ENCODE results near the gene PPP3R2. TPM values are rescaled to one million over a fixed set of nuclear protein-coding genes. Genes with fewer than 3 reads are reported as not detected.

Gene PPP3R2
- total RNA-seq, 1 experiment from 2014 or later, result not detected

GRCh38 chr9:101632611-101633010 is 37.8 kb upstream of the PPP3R2 start (continued):
- TF ChIP-seq HMGXB4 (CRISPR knock-in tag; IDR thresholded peaks at IDR 0.05) (no peak), MYBL2 (CRISPR knock-in tag; IDR thresholded peaks at IDR 0.05) (no peak), USF1 (CRISPR knock-in tag; IDR thresholded peaks at IDR 0.05) (no peak), E2F5 (CRISPR knock-in tag; IDR thresholded peaks at IDR 0.05) (no peak), ZBTB21 (CRISPR knock-in tag; IDR thresholded peaks at IDR 0.05; ENCODE audit: borderline replicate concordance) (no peak), ETV6 (CRISPR knock-in tag; IDR thresholded peaks at IDR 0.05) (no peak), GRHL2 (CRISPR knock-in tag; IDR thresholded peaks at IDR 0.05; ENCODE audit: insufficient replicate concordance, severe bottlenecking) (no peak), FOXP1 (CRISPR knock-in tag; IDR thresholded peaks at IDR 0.05; ENCODE audit: borderline replicate concordance) (no peak), HMGA2 (CRISPR knock-in tag; IDR thresholded peaks at IDR 0.05) (no peak)
- TF ChIP-seq, protein P1, sequence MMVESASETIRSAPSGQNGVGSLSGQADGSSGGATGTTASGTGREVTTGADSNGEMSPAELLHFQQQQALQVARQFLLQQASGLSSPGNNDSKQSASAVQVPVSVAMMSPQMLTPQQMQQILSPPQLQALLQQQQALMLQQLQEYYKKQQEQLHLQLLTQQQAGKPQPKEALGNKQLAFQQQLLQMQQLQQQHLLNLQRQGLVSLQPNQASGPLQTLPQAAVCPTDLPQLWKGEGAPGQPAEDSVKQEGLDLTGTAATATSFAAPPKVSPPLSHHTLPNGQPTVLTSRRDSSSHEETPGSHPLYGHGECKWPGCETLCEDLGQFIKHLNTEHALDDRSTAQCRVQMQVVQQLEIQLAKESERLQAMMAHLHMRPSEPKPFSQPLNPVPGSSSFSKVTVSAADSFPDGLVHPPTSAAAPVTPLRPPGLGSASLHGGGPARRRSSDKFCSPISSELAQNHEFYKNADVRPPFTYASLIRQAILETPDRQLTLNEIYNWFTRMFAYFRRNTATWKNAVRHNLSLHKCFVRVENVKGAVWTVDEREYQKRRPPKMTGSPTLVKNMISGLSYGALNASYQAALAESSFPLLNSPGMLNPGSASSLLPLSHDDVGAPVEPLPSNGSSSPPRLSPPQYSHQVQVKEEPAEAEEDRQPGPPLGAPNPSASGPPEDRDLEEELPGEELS (CRISPR knock-in tag; IDR thresholded peaks at IDR 0.05), result no peak
- TF ChIP-seq, protein P2, sequence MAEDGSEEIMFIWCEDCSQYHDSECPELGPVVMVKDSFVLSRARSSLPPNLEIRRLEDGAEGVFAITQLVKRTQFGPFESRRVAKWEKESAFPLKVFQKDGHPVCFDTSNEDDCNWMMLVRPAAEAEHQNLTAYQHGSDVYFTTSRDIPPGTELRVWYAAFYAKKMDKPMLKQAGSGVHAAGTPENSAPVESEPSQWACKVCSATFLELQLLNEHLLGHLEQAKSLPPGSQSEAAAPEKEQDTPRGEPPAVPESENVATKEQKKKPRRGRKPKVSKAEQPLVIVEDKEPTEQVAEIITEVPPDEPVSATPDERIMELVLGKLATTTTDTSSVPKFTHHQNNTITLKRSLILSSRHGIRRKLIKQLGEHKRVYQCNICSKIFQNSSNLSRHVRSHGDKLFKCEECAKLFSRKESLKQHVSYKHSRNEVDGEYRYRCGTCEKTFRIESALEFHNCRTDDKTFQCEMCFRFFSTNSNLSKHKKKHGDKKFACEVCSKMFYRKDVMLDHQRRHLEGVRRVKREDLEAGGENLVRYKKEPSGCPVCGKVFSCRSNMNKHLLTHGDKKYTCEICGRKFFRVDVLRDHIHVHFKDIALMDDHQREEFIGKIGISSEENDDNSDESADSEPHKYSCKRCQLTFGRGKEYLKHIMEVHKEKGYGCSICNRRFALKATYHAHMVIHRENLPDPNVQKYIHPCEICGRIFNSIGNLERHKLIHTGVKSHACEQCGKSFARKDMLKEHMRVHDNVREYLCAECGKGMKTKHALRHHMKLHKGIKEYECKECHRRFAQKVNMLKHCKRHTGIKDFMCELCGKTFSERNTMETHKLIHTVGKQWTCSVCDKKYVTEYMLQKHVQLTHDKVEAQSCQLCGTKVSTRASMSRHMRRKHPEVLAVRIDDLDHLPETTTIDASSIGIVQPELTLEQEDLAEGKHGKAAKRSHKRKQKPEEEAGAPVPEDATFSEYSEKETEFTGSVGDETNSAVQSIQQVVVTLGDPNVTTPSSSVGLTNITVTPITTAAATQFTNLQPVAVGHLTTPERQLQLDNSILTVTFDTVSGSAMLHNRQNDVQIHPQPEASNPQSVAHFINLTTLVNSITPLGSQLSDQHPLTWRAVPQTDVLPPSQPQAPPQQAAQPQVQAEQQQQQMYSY (CRISPR knock-in tag; IDR thresholded peaks at IDR 0.05), result no peak

DNA sequence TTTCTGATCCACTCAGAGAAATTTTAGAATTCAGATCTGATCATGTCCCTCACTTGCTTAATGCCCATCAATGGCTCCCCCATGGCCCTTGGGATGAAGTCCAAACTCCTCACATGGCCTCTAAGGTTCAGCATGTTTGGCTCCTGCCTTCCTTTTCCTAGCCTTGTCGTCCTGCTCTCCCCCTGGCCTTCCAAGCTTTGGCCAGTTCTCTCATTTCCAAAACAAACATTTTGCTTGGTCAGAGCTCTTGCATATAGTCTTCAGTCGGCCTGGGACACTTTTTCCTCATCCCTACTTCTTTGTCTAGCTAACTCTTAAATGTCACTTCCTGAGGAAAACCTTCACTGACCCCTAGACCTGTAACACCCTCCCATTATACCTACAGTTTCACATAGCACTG is 37.1 kb upstream of the PPP3R2 start:
- H3K27me3 Mint-ChIP-seq (ENCODE audit: low read depth), result no peaks in the 10 kb centered on the region; the same call in 1 of the 2 replicates
- no peak overlapping the region for H3K27ac Mint-ChIP-seq
- H3K4me1 Mint-ChIP-seq, result no peaks in the 10 kb centered on the region
- TF ChIP-seq RELA (CRISPR knock-in tag; IDR thresholded peaks at IDR 0.05; ENCODE audit: borderline replicate concordance), result no peak
- TF ChIP-seq CREM (CRISPR knock-in tag; IDR thresholded peaks at IDR 0.05), result no peak
- TF ChIP-seq FOXP1 (CRISPR knock-in tag; IDR thresholded peaks at IDR 0.05; ENCODE audit: borderline replicate concordance), result no peak
- TF ChIP-seq JUN (CRISPR knock-in tag; IDR thresholded peaks at IDR 0.05), result no peak
- TF ChIP-seq SOX15 (CRISPR knock-in tag; IDR thresholded peaks at IDR 0.05), result no peak
- TF ChIP-seq IRF2 (CRISPR knock-in tag; IDR thresholded peaks at IDR 0.05; ENCODE audit: borderline replicate concordance, low read depth), result no peak
- TF ChIP-seq CBFB (CRISPR knock-in tag; IDR thresholded peaks at IDR 0.05; ENCODE audit: low read depth), result no peak
- TF ChIP-seq JAZF1 (CRISPR knock-in tag; IDR thresholded peaks at IDR 0.05), result no peak
- no peak for TF ChIP-seq ESRRA (CRISPR knock-in tag; IDR thresholded peaks at IDR 0.05; ENCODE audit: borderline replicate concordance)
- TF ChIP-seq, protein P3, sequence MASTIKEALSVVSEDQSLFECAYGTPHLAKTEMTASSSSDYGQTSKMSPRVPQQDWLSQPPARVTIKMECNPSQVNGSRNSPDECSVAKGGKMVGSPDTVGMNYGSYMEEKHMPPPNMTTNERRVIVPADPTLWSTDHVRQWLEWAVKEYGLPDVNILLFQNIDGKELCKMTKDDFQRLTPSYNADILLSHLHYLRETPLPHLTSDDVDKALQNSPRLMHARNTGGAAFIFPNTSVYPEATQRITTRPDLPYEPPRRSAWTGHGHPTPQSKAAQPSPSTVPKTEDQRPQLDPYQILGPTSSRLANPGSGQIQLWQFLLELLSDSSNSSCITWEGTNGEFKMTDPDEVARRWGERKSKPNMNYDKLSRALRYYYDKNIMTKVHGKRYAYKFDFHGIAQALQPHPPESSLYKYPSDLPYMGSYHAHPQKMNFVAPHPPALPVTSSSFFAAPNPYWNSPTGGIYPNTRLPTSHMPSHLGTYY (CRISPR knock-in tag; IDR thresholded peaks at IDR 0.05), result no peak
- TF ChIP-seq NFE2L1 (CRISPR knock-in tag; IDR thresholded peaks at IDR 0.05), result no peak
- TF ChIP-seq, protein P4, sequence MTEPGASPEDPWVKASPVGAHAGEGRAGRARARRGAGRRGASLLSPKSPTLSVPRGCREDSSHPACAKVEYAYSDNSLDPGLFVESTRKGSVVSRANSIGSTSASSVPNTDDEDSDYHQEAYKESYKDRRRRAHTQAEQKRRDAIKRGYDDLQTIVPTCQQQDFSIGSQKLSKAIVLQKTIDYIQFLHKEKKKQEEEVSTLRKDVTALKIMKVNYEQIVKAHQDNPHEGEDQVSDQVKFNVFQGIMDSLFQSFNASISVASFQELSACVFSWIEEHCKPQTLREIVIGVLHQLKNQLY (CRISPR knock-in tag; IDR thresholded peaks at IDR 0.05), result no peak
- no peak for TF ChIP-seq NR3C1 (CRISPR knock-in tag; conservative IDR thresholded peaks at IDR 0.05; ENCODE audit: low read depth)
- no peak for TF ChIP-seq GTF2I (CRISPR knock-in tag; conservative IDR thresholded peaks at IDR 0.05)
- TF ChIP-seq GRHL2 (CRISPR knock-in tag; IDR thresholded peaks at IDR 0.05; ENCODE audit: insufficient replicate concordance, severe bottlenecking), result no peak

More for the DNA sequence above, 37.1 kb upstream of the PPP3R2 start:
- ATAC-seq (no peak), DNase-seq (ENCODE audit: low spot score) (no peak)
- CTCF ChIA-PET, result no interaction called here
- Mint-ChIP-seq H3K9me3 (no peaks in the 10 kb centered on the region), H3K4me3 (no peak overlapping the region), H3K36me3 (no peaks in the 10 kb centered on the region)
- POLR2A ChIA-PET, result no interaction called here
